Upper lobe of left lung (tissue), 6 donors: Measurements from ENCODE around the gene OPN5. TPM values are rescaled to one million over a fixed set of nuclear protein-coding genes. Genes with fewer than 3 reads are reported as not detected.
"Not testable (repeated sequence)": the region's sequence is repeated elsewhere in the genome, so short reads cannot be mapped to it uniquely, and the experiment has no call there.

Experiments
- ATAC-seq, 2 donors: fragments of 200-7000 bp; cut with Tn5 transposase; one replicate each; pipeline ENCODE4 v1.9.1; 2022; ENCODE audit warnings: mild to moderate bottlenecking in 2 of 2, moderate library complexity in 2 of 2; ENCODE audit not compliant: low FRiP score in 2 of 2
- DNase-seq, 2 donors: peaks; one replicate each; pipeline ENCODE4 v3.0.0-alpha.2; 2019 to 2020
- H3K27ac ChIP-seq, 4 donors: fragments of 200-600 bp; sonication (generic); one replicate each; pipeline ENCODE4 v1.5.1; 2016 to 2019
- H3K27me3 ChIP-seq, 4 donors: fragments of 200-600 bp; sonication (generic); one replicate each; pipeline ENCODE4 v1.5.1; 2017 to 2019
- H3K36me3 ChIP-seq, 4 donors: fragments of 200-600 bp; sonication (generic); one replicate each; pipeline ENCODE4 v1.5.1; 2016 to 2019
- H3K4me1 ChIP-seq, 4 donors: fragments of 200-600 bp; sonication (generic); one replicate each; pipeline ENCODE4 v1.5.1; 2018 to 2019
- H3K4me3 ChIP-seq, 4 donors: fragments of 200-600 bp; sonication (generic); one replicate each; pipeline ENCODE4 v1.5.1; 2017 to 2019; ENCODE audit warnings: mild to moderate bottlenecking in 2 of 4, moderate library complexity in 1 of 4
- H3K9me3 ChIP-seq, 4 donors: fragments of 200-600 bp; sonication (generic); one replicate each; pipeline ENCODE4 v1.5.1; 2018 to 2019
- CTCF ChIP-seq, 6 experiments: fragments of 450-650 bp in 4 of 6; fragments of 200-600 bp in 2 of 6; sonication (generic) in 2 of 6; IDR thresholded peaks; one replicate each; pipeline ENCODE4 v1.5.1; 2016 to 2019; ENCODE audit warnings: antibody characterized with exemption in 6 of 6
- EP300 ChIP-seq, 4 donors: sonication (generic); formaldehyde crosslinking; IDR thresholded peaks; one replicate each; pipeline ENCODE4 v1.5.1; 2017; ENCODE audit warnings: antibody characterized with exemption in 4 of 4, control low read depth in 2 of 4
- POLR2A ChIP-seq, 4 donors: fragments of 450-650 bp; IDR thresholded peaks; one replicate each; pipeline ENCODE4 v1.5.1; 2016 to 2017; ENCODE audit warnings: antibody characterized with exemption in 4 of 4, mild to moderate bottlenecking in 2 of 4
- POLR2AphosphoS5 ChIP-seq, 2 donors: sonication (generic); formaldehyde crosslinking; IDR thresholded peaks; one replicate each; pipeline ENCODE4 v1.5.1; 2017; ENCODE audit warnings: antibody characterized with exemption in 2 of 2
- WGBS, 2 donors: methylation state at CpG; one replicate each; pipeline ENCODE4 v1.1.5; 2017 to 2018; 5-methylcytosine and 5-hydroxymethylcytosine counted together
- total RNA-seq, 6 donors: library from RNA; depleted of rRNA in 4 of 6; stranded (reverse); fragments of >200 nt in 4 of 6; gene quantifications; one replicate each; pipeline versions ENCODE4 v1.1.0 to v1.2.1, GENCODE V29; 2016 to 2021
- donor health status: DM: no; HTN: no; CAD: no; lungs with moderate emphysema.
- donor health status: DM: no; HTN: yes; CAD: no; lungs with severe emphysema.

OPN5 gene
- total RNA-seq, 6 donors from 2014 or later = not detected

GRCh38 chr6:47737406-47737805 lies 44.4 kb upstream of the OPN5 start:
- WGBS, 2 donors = 82 to 85% methylated on average over 2 of the region's 2 CpGs
- no peak for DNase-seq
- TF ChIP-seq POLR2AphosphoS5 (IDR thresholded peaks at IDR 0.05) = no peak
- TF ChIP-seq EP300 (IDR thresholded peaks at IDR 0.05) = no peak
- no peak for TF ChIP-seq POLR2A (IDR thresholded peaks at IDR 0.05)
- TF ChIP-seq CTCF (IDR thresholded peaks at IDR 0.05) = no peak
- Histone ChIP-seq H3K4me3 (no peak overlapping the region), H3K27me3 (no peaks in the 10 kb centered on the region), H3K9me3 (no peaks in the 10 kb centered on the region), H3K36me3 (no peaks in the 10 kb centered on the region), H3K4me1 (no peaks in the 10 kb centered on the region), H3K27ac (no peak overlapping the region)
- ATAC-seq = no peak

- H3K36me3 ChIP-seq = no peaks in the 10 kb centered on the region
- no peak overlapping the region for H3K27ac ChIP-seq
- H3K4me3 ChIP-seq = no peak overlapping the region
- DNase-seq = no peak
- no peaks in the 10 kb centered on the region for H3K27me3 ChIP-seq
- no peaks in the 10 kb centered on the region for H3K9me3 ChIP-seq
- WGBS, 2 donors = 78 to 80% methylated on average over 1 of the region's 1 CpG
- no peaks in the 10 kb centered on the region for H3K4me1 ChIP-seq
- no peak for TF ChIP-seq EP300 (IDR thresholded peaks at IDR 0.05)
- TF ChIP-seq POLR2AphosphoS5 (IDR thresholded peaks at IDR 0.05) = no peak
- TF ChIP-seq POLR2A (IDR thresholded peaks at IDR 0.05) = no peak
- no peak for TF ChIP-seq CTCF (IDR thresholded peaks at IDR 0.05)
- no peak for ATAC-seq
These were observed 41.1 kb upstream of the OPN5 start for GRCh38 chr6:47740714-47741113.

GRCh38 chr6:47741807-47742206 lies 40.0 kb upstream of the OPN5 start:
- no peaks in the 10 kb centered on the region for H3K9me3 ChIP-seq
- no peaks in the 10 kb centered on the region for H3K4me1 ChIP-seq
- DNase-seq (no peak), ATAC-seq (peak in 1 of 2 donors; percentile 71)
- H3K36me3 ChIP-seq = no peaks in the 10 kb centered on the region
- 80 to 87% methylated on average over 2 of the region's 2 CpGs for WGBS, 2 donors
- TF ChIP-seq POLR2A (IDR thresholded peaks at IDR 0.05) (no peak), CTCF (IDR thresholded peaks at IDR 0.05) (no peak), EP300 (IDR thresholded peaks at IDR 0.05) (no peak), POLR2AphosphoS5 (IDR thresholded peaks at IDR 0.05) (no peak)
- H3K27ac ChIP-seq = no peak overlapping the region
- no peaks in the 10 kb centered on the region for H3K27me3 ChIP-seq
- H3K4me3 ChIP-seq = no peak overlapping the region

GRCh38 chr6:47743744-47744143 lies 38.1 kb upstream of the OPN5 start:
- Histone ChIP-seq H3K4me3 (no peak overlapping the region), H3K27me3 (no peaks in the 10 kb centered on the region), H3K9me3 (no peaks in the 10 kb centered on the region), H3K4me1 (no peaks in the 10 kb centered on the region), H3K27ac (no peak overlapping the region), H3K36me3 (no peaks in the 10 kb centered on the region)
- ATAC-seq (no peak), DNase-seq (no peak)
- no peak for TF ChIP-seq EP300 (IDR thresholded peaks at IDR 0.05)
- TF ChIP-seq POLR2AphosphoS5 (IDR thresholded peaks at IDR 0.05) = no peak
- no peak for TF ChIP-seq POLR2A (IDR thresholded peaks at IDR 0.05)
- TF ChIP-seq CTCF (IDR thresholded peaks at IDR 0.05) = no peak

- H3K27me3 ChIP-seq, ATAC-seq, H3K27ac ChIP-seq, H3K4me1 ChIP-seq, H3K4me3 ChIP-seq, DNase-seq, H3K36me3 ChIP-seq, H3K9me3 ChIP-seq: not testable (repeated sequence)
- WGBS, 2 donors = 96 to 100% methylated on average over 3 of the region's 3 CpGs
These were observed 36.6 kb upstream of the OPN5 start for GRCh38 chr6:47745269-47745668.
